GM13976 (cell line): ENCODE measurements around the gene GPR151.

Source experiments
- DNase-seq: peaks from one replicate; pipeline ENCODE4 v3.0.0; 2012; ENCODE audit warnings: low spot score
- CTCF ChIP-seq: IDR thresholded peaks from 2 replicates; pipeline ENCODE4 v1.5.1; 2012; ENCODE audit warnings: borderline replicate concordance, mild to moderate bottlenecking; ENCODE audit not compliant: insufficient read depth; ENCODE audit errors: extremely low read depth, missing control alignments, control extremely low read depth
- in situ Hi-C: fragments of 300-500 bp; cut with MboI; formaldehyde crosslinking; loops from one replicate; pipeline ENCODE4 v1.12.0; 2022; ENCODE audit warnings: low sequenced_read_pairs, mixed read lengths, inconsistent platforms; ENCODE audit not compliant: unreplicated experiment

GPR151 gene

GRCh38 chr5:146523698-146524097 lies 7.7 kb upstream of the GPR151 start:
- no peak for DNase-seq
- no peak for TF ChIP-seq CTCF
- in situ Hi-C loops, result no loop called here

- TF ChIP-seq CTCF, result no peak
- DNase-seq, result no peak
These were observed 5.6 kb upstream of the GPR151 start for GRCh38 chr5:146521403-146522106.

GRCh38 chr5:146520731-146521130 lies 4.7 kb upstream of the GPR151 start:
- in situ Hi-C loops, result no loop called here
- DNase-seq, result no peak
- no peak for TF ChIP-seq CTCF

More at GRCh38 chr5:146521403-146522106, 5.6 kb upstream of the GPR151 start:
- in situ Hi-C loops, result no loop called here

GRCh38 chr5:146519554-146519953 lies 3.6 kb upstream of the GPR151 start:
- no peak for DNase-seq
- in situ Hi-C loops, result no loop called here
- TF ChIP-seq CTCF, result no peak

GRCh38 chr5:146515473-146516150 lies 378 bp downstream of the GPR151 start:
- DNase-seq, result no peak
- no peak for TF ChIP-seq CTCF
- in situ Hi-C loops, result no loop called here

GRCh38 chr5:146514575-146514974 lies 1.4 kb downstream of the GPR151 start:
- no peak for TF ChIP-seq CTCF
- no peak for DNase-seq
- in situ Hi-C loops, result no loop called here
